ENCODE data around the gene SNAI1. TPM values are rescaled to one million over a fixed set of nuclear protein-coding genes. Genes with fewer than 3 reads are reported as not detected.

Gene SNAI1
- total RNA-seq, 1 donor from 2014 or later = 3.9 TPM

- no peak overlapping the region for H3K27ac Mint-ChIP-seq (ENCODE audit: unreplicated experiment)
These were observed 15.9 kb upstream of the SNAI1 start for GRCh38 chr20:49966861-49967260.

DNA sequence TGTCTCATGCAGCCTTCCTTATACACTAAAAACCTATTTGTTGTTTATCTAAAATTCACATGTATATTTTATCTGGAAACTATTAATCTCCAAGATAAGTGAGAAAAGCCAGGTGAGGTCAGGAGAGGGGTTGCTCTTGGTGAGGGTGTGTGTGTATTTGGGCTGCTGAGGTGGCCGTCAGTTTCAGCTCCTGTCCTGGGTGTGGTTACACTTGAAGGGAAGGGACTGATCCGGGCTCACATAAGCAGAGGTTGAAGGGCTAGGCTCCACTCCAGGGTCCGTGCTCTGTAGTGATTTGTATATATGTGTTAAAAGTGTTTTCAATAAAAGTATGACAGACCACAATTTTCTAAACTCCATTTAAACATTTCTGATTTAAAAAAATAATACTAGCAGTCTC is 13.5 kb upstream of the SNAI1 start:
- Mint-ChIP-seq H3K4me3 (ENCODE audit: unreplicated experiment) (no peak overlapping the region), H3K27ac (ENCODE audit: unreplicated experiment) (no peak overlapping the region), H3K27me3 (ENCODE audit: unreplicated experiment) (peaks cover 1% of the 10 kb centered on the region), H3K9me3 (ENCODE audit: unreplicated experiment) (peaks cover 2% of the 10 kb centered on the region), H3K4me1 (ENCODE audit: low read depth, unreplicated experiment) (no peaks in the 10 kb centered on the region), H3K36me3 (ENCODE audit: unreplicated experiment) (no peaks in the 10 kb centered on the region)
- DNase-seq = no peak
- no peak for TF ChIP-seq CTCF (IDR thresholded peaks at IDR 0.05; ENCODE audit: partially characterized antibody, unreplicated experiment)

More at GRCh38 chr20:49966861-49967260, 15.9 kb upstream of the SNAI1 start:
- H3K4me1 Mint-ChIP-seq (ENCODE audit: low read depth, unreplicated experiment) = no peaks in the 10 kb centered on the region
- no peak for DNase-seq
- H3K36me3 Mint-ChIP-seq (ENCODE audit: unreplicated experiment) = no peaks in the 10 kb centered on the region
- no peak overlapping the region for H3K4me3 Mint-ChIP-seq (ENCODE audit: unreplicated experiment)
- H3K9me3 Mint-ChIP-seq (ENCODE audit: unreplicated experiment) = peaks cover 2% of the 10 kb centered on the region
- H3K27me3 Mint-ChIP-seq (ENCODE audit: unreplicated experiment) = peaks cover 1% of the 10 kb centered on the region
- TF ChIP-seq CTCF (IDR thresholded peaks at IDR 0.05; ENCODE audit: partially characterized antibody, unreplicated experiment) = no peak

GRCh38 chr20:49969946-49970345 is 12.8 kb upstream of the SNAI1 start:
- Mint-ChIP-seq H3K36me3 (ENCODE audit: unreplicated experiment) (no peaks in the 10 kb centered on the region), H3K9me3 (ENCODE audit: unreplicated experiment) (no peaks in the 10 kb centered on the region), H3K27ac (ENCODE audit: unreplicated experiment) (no peak overlapping the region), H3K27me3 (ENCODE audit: unreplicated experiment) (peaks cover 1% of the 10 kb centered on the region), H3K4me1 (ENCODE audit: low read depth, unreplicated experiment) (no peaks in the 10 kb centered on the region), H3K4me3 (ENCODE audit: unreplicated experiment) (no peak overlapping the region)
- no peak for TF ChIP-seq CTCF (IDR thresholded peaks at IDR 0.05; ENCODE audit: partially characterized antibody, unreplicated experiment)
- DNase-seq = no peak

DNA sequence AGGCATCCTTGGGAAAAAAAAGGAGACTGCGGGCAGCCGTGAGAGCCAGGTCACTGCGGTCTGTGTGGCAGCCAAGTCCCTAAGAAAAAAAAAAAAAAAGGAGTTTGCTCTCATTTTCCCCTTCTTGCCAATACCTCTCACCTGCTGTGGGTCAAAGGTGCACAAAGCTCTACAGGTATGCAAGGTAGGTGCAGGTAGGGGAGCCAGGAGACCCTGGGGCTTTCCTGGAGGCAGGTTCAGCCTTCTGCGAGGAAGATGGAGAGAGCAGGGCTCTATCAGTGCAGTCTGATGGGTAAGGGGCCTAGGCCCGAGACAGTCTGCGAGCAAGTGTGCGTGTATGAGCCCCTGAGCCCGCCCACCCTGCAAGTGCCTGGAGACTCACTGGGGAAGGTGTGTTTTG is 12.3 kb upstream of the SNAI1 start:
- Mint-ChIP-seq H3K27me3 (ENCODE audit: unreplicated experiment) (peaks cover 1% of the 10 kb centered on the region), H3K36me3 (ENCODE audit: unreplicated experiment) (no peaks in the 10 kb centered on the region), H3K9me3 (ENCODE audit: unreplicated experiment) (no peaks in the 10 kb centered on the region), H3K4me3 (ENCODE audit: unreplicated experiment) (no peak overlapping the region), H3K4me1 (ENCODE audit: low read depth, unreplicated experiment) (no peaks in the 10 kb centered on the region), H3K27ac (ENCODE audit: unreplicated experiment) (no peak overlapping the region)
- no peak for DNase-seq
- TF ChIP-seq CTCF (IDR thresholded peaks at IDR 0.05; ENCODE audit: partially characterized antibody, unreplicated experiment) = no peak

DNA sequence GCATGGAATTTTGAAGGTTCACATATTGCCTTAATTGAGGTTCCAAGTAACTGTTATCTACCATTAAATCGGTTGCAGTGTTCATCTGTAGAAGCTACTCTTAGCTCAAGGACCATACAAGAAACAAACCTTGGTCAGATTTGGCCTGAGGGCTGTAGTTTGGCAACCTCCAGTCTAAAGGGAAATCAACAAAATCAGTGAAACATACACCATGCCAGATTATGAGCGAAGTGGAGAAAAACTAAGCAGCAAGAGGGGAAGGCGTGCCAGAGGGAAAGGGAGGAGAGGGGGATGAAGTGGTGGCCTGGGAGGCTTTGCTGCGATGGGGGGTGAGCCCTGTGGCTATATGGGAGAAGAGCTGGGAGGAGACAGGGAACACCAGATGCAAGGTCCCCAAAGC is 8.8 kb upstream of the SNAI1 start:
- Mint-ChIP-seq H3K9me3 (ENCODE audit: unreplicated experiment) (no peaks in the 10 kb centered on the region), H3K27me3 (ENCODE audit: unreplicated experiment) (no peaks in the 10 kb centered on the region)
- DNase-seq = no peak

More for the DNA sequence above, 8.8 kb upstream of the SNAI1 start:
- Mint-ChIP-seq H3K27ac (ENCODE audit: unreplicated experiment) (no peak overlapping the region), H3K36me3 (ENCODE audit: unreplicated experiment) (no peaks in the 10 kb centered on the region), H3K4me1 (ENCODE audit: low read depth, unreplicated experiment) (no peaks in the 10 kb centered on the region), H3K4me3 (ENCODE audit: unreplicated experiment) (no peak overlapping the region)
- no peak for TF ChIP-seq CTCF (IDR thresholded peaks at IDR 0.05; ENCODE audit: partially characterized antibody, unreplicated experiment)

Measured in glutamatergic neuron (in vitro differentiated cells).